GM19397 (cell line): ENCODE measurements around the gene NADK2.
"Not testable (repeated sequence)": the region's sequence is repeated elsewhere in the genome, so short reads cannot be mapped to it uniquely, and the experiment has no call there.

Experiments
- ATAC-seq: cut with Tn5 transposase; IDR thresholded peaks from one replicate; pipeline ENCODE4 v1.9.1; 2021; ENCODE audit warnings: mild to moderate bottlenecking, moderate library complexity; ENCODE audit not compliant: unreplicated experiment

NADK2 gene, protein sequence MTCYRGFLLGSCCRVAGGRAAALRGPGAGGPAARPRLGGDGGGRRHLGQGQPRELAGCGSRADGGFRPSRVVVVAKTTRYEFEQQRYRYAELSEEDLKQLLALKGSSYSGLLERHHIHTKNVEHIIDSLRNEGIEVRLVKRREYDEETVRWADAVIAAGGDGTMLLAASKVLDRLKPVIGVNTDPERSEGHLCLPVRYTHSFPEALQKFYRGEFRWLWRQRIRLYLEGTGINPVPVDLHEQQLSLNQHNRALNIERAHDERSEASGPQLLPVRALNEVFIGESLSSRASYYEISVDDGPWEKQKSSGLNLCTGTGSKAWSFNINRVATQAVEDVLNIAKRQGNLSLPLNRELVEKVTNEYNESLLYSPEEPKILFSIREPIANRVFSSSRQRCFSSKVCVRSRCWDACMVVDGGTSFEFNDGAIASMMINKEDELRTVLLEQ

GRCh38 chr5:36241631-36242533, at the start of gene NADK2:
Gene NADK2 (minus strand): TSS chr5:36241925. CDS start chr5:36241798, 127 bp downstream.
- ATAC-seq = peak; percentile 91

DNA sequence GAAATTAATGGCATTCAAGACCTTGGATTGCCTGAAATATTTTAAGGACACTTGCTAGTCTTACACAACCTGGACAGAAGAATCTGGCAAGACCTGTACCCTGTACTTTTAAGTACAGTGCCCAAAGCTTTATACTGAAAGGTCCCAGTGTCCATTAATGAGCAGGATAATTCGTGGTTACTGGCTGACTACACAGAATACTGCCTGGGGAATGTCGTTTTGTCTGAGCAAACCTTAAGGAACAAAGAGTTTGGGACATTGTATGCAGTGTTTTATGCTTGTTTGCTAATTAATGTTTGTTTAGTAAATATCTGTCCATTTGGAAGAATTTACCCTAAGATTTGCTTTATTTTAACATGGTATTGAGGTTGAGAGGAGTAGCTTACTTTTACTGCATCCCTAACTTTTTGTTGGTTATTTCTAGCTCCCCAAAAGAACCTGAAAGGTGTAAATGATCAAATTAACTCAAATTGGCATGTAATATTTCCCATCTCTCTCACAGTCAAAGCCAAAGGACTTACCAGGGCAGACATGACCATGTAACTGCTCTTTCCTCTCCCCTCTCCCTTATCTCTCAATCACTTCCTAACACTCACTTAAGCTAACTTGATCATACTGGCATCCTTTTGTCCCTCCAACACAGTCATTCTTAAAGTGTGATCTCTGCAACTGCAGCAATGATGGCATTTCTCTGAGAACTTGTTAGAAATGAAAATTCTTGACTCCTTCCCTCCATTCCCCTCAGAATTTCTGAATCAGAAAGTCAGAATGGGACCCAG, 44.3 kb upstream of the NADK2 start:
- no peak for ATAC-seq

DNA sequence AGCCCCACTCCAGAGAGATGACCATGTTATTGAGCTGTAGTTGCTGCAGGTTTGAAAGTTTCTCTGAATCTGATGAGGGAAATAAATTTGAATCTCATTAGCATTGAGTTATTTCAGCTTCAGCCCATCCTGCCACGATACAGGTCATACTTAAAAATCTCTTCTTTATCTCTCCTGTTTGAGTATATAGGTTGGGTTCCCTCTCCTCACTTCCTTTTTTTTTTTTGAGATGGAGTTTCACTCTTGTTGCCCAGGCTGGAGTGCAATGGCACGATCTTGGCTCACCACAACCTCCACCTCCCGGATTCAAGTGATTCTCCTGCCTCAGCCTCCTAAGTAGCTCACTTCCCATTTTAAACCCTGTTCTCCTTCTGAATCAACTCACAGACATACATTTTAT, 42.0 kb upstream of the NADK2 start:
- not testable (repeated sequence) for ATAC-seq

DNA sequence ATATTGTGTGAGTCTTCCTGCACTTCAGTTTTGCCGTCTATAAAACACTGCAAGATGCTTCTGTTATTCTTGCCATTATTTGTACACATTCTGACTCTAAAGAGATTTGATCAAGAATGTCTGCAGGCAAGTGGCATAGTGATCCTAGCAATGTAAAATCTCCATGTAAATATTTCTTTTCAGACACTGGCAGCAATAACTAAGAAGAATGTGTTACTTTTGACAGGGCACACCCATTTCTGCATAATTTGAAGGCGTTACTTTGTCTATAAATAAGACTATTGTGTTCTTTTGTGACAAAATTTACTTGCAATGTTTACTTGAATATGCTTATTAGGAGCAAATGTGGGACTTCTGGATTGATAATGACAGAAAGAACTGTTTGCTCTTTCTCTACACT, 39.9 kb upstream of the NADK2 start:
- ATAC-seq = no peak

GRCh38 chr5:36279054-36279698, 37.5 kb upstream of the NADK2 start:
- ATAC-seq = no peak

DNA sequence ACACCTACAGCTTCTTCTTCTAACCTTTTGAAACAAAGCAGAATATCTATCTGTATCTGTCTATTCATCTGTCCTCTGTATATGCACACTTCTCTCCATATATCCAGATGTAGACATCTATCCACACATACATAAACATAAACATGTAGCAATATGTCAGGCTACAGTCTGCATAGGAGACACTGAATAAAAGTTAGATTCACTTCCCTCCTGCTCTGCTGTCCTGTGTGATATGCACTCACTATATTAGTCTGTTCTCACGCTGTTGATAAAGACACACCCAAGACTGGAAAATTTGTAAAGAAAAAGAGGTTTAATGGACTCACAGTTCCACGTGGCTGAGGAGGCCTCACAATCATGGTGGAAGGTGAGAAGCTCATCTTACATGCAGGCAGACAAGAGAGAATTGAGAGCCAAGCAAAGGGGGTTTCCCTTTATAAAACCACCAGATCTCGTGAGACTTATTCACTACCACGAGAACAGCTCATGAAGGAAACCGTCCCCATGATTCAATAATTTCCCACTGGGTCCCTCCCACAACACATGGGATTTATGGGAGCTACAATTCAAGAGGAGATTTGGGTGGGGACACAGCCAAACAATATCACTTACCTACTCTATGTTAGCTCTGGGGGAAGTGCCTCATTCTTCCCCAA, 35.9 kb upstream of the NADK2 start:
- ATAC-seq = no peak

DNA sequence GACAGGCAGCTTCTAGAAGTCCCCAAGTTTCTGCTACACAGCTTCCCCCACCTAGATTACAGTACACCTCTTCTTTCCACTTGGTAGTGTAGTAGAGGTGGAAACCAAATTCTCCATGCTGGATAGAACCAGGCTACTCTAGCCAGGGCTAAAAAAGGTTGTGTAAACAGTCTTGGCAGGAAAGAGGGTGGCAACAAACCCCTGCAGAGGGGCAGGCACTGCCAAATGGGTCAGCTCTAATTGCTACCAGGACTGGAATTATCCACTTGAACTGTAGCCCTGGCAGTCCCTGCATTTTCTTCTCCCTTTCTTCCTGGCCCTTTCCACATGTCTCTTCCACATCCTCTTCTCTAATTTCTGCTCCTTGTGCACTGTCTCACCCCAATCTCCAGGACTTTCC, 35.1 kb upstream of the NADK2 start:
- ATAC-seq = no peak

GRCh38 chr5:36273809-36274526, 32.2 kb upstream of the NADK2 start:
- ATAC-seq = no peak

DNA sequence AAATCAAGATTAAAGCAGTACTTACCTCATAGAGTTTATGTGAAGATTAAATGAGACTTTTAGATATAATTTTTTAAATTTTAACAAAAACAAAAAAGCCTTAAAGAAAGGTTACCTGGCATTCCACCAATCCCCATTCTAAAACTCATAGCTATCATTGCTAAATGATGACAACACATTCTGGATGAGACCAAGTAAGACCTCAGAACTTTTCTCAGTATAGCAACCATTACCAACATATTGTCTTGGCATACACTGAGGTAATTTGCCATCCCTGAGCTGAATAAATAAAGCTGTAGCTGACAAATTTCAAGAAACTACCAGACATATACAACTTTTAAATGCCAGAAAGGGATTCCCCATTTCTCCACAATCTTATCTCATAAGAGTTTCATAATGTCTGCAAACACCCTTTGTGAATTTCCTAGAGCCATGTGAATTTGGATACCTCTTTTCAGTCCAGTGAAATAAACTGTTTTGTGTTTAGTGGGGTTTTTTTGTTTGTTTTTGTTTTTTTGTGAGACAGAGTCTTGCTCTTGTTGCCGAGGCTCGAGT, 30.5 kb upstream of the NADK2 start:
- ATAC-seq = no peak

DNA sequence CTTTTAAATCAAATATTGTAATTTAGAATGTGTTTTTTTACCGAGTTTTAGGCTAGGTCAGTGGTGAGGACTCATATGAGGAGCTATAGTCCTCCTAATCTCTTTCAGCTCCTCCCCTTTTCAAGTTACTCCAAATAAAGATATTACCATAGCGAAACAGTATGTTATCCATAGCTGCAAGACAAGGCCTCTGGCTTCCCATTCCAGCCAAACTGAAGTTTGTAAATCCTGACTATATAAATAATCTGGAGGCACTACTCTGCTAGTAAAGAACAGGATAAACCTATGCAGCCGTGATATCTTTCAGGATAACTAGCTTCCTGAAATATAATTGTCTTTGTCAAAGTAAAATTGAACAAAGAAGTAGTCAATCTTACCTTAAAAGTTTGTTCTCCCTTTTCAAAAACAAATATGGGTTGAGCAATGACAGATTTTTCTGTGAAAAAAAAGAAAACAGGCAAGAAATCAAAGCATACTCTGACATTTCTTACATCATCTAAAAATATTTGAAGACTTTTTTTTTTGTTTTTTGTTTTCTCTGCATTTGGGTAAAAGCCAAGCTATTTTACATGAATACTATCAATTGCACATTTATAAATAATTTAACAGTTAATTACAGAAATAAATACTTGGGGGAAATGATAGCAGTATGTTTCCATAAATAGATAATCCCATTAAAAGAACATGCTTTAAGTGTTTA, 29.3 kb upstream of the NADK2 start:
- ATAC-seq = no peak

GRCh38 chr5:36270175-36270574, 28.4 kb upstream of the NADK2 start:
- ATAC-seq = no peak

GRCh38 chr5:36269478-36269877, 27.8 kb upstream of the NADK2 start:
- ATAC-seq = no peak

GRCh38 chr5:36267905-36268304, 26.2 kb upstream of the NADK2 start:
- no peak for ATAC-seq

DNA sequence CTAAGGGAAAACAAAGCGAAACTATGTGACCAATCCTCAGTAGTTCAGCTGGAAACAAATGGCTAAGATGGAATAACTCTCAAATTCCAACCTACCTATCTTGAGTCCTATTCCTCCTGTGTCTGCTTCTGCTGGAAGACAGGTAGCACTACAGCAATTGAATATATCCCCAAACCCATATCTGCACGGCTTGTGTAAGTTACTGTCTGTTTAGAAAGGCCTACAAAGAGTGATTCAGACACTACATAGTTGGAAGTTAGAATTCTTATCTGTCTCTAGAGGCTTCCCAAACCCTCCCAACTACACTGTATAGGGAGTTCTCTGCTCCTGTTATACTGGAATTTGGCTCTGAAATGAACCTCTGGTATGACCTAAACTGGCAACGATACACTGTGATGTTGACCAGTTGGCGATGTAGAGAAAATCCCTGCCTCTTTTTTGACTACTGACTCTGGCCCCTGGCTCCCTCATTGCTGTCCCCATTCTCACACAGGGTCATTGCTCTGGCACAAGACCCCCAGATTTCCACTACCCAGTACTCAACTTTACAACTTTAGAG, 22.6 kb upstream of the NADK2 start:
- no peak for ATAC-seq

DNA sequence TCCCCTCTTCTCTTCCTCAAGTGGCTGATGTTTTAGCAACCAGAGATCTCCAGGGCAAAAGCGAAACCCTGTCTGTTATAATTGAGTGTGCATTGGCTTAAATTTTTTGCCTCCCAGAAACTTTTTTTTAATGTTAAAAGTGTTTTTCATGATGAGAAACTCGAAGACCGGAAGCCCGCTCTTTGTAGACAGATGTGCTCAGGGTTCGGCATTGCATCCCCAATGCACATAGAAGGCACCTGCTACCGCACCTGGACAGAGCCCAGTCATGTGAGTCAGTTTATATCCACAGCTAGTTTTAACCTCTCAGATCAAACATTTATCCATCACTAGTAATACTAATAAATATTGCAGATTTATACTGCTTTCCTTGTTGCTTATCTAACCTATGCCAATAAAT, 19.5 kb upstream of the NADK2 start:
- ATAC-seq = no peak

DNA sequence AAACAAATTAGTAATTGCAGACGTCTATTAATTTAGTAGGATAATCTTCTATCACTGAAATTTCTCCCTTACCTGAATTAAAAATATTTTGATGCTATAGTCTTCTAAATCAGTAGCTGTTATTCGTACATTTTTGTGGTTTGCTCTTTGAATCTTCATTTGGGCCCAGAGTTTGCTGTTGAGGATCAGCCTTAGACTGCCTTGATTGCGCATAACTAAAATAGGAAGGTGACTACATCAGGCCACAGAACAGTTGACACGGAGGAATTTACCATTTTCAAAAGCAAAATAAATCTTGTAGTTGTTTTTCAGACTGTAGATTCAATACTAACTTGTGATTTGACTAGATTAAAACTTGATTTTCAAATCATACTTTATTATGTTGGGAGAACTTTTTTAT, 11.8 kb upstream of the NADK2 start:
- no peak for ATAC-seq

DNA sequence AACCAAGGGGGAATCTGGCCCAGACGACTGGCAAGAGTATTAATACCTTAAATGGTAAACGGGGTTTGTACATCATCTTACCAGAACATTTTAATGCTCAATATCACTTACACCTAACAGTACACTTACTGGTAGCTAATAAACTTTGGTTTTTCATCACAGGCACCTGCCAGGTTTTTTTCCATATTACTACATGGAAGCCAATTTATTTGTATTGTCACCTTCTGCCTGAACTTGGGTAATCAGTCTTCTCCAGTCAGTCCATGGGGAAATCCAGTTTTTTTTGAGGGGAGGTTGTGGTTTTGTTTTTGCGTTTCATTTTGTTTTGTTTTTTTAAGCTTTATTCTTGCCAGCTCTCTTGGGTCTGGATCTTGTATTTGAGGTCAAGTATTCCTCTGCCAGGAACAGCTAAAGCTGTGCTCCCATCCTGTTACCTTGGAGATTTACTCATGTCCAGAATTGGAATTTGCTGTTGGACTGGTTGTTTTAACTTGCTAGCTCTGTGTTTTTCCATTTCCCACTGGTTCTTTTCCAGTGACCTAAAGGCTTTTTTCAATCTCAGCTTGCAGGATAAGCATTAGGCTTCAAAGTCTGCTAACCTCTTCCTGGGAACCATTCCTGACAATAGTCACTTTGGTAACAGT, 11.1 kb upstream of the NADK2 start:
- no peak for ATAC-seq

DNA sequence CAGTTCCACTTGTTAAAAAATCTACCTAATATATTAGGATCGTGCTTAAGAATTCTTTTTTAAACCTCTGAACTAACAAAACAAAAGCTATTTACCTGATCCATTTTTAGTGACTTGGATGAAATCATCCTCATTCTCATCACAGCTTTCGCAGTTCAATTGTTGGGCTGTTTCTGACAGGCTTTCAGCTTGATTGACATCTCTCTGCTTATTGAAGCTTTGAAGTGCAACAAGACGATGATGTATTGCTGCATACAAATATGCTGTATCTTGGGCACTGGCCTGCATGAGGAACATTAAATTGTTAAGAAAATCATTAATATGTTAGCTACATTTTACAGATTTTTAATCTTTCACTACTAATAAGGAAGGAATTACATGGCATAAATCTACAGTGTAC, 9.5 kb upstream of the NADK2 start:
- no peak for ATAC-seq
